Stimulated activated CD8-positive, alpha-beta memory T cell treated with anti-CD3 and anti-CD28 coated beads, Interleukin-7, amount 100 ng/mL, for 24 hours (primary cell): ENCODE measurements around the gene SHMT2.

ENCODE experiments used
- DNase-seq: peaks from one replicate; pipeline ENCODE4 v3.0.0-alpha.2; 2020; ENCODE audit warnings: low read depth

The SHMT2 gene

GRCh38 chr12:57215065-57215464 lies 14.4 kb upstream of the SHMT2 start:
- no peak for DNase-seq

GRCh38 chr12:57215668-57216013 lies 13.9 kb upstream of the SHMT2 start:
- no peak for DNase-seq

DNA sequence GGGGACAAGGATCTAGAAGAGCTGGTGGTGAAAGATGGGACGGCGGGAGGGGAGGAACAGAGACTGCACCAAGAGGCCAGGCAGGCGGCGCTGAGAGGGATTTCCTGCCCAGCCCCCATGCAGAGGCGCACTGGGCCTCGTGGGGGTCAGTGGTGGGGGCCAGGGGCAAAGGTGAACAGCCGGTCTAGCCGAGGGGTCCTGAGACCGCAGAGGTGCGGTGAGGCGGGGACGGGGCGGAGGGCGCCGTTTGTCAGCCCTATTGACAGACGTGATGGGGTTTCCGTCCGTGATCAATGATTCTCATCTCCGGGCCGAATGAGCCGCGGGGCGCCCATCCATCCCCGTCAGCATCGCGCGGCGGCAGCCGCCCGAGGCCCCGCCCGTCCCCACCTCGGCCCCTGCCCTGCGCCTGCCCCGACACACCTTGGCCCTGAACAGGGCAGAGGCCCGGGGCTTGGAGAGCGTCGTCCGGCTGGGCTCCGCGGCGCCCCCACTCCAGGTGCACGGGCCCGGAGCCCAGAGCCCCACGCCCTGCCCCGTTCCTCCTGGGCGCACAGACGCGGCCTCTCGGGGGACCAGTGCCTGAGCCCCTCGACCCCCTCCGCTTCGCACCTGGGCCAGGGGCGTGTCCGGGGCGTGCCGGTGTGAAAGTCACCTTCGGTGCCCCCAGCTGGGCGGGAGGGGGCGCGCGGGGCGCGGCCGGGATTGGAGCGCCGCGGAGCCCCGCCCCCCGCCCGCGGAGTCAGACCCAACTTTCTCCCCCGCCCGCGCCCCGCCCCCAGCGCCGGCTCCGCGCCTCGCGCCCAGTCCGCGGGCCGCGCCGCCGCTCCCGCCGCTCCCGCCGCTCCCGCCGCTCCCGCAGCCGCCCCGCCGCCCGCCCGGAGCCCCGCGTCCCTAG lies 13.2 kb upstream of the SHMT2 start, which contains the start of gene NXPH4:
Gene NXPH4, plus strand, starts transcription at position 781 of the 898 bp plus-strand sequence. CDS start 176 bp downstream, outside the sequence.
- no peak for DNase-seq

DNA sequence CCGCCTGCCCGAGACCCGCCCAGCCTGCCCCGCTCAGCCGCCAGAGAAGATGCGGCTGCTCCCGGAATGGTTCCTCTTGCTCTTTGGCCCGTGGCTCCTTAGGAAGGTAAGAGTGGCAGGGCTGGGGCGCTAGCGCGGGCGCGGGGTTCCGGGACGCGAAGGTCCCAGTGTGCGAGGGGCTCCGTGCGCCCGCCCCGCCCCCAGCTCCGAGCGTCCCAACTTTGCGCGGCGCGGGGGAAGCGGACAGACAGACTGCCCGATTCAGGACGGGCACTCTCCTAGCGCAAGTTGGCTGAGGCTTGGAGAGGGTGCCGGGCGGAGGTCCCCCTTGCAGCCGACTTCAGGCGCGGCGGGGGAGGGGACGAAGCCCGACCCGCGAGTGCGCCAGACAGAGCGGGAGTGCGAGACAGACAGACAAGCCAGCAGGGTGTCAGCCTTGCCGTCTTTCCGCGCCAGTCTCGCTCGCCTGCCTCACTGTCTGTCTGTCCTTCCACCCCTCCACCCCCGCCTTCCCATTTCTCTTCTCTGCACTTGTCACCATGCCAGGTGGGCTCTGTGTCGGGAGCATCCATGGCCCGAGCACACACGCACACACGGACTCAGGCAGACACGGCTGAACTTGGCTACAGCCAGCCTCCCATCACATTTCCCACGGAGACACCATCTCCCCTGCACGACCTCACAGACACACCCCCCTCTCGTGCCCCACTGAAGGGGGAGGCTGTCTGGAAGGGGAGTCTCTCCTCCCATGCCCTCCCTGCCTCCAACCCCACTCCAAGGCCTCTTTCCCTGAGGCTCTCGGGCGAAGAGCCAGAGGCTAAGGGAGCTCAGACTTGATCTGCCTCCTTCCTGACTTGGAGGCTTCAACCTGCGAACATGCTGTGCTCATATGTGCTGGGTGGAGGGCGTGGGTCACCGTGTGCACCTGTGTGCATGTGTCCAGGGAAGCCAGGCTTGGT lies 12.3 kb upstream of the SHMT2 start:
- no peak for DNase-seq

DNA sequence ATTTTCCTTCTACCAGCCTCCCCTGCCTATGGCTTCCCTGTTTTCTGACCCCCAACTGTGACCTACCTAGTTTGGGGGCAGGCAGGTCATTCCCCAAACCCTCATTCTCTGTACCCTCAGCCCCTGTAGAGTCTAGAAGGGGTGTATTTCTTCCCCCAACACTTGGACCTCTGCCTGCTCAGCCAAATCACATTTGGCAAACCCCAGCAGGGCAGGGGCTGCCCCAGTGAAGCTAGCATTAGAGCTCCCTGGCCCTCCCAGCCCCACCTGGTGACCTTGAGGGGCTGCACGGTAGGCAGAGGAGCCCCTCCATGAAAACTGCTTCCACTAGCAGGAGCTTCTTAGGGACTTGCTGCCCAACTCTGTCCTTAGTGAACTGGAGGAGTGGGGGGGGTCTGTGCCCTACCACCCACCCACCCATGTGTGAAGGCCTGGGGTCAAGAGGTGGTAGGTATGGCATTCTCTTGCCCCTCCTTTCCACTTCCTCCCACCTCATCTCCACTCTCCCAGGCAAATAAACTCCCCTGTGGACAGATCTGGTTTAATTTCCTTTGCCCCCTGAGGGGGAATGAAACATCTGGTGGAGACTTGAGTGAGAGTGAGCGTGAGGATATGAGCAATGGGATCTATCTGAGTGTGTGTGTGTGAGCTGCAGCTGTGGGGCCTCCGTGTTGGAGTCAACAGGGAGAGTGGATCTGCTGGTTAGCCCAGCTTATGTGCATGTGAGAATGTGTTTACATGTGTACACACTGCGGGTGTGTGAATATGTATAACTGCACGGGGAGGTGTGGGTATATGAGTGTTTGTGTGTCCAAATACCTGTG lies 11.3 kb upstream of the SHMT2 start:
- no peak for DNase-seq

GRCh38 chr12:57219205-57219992 lies 10.1 kb upstream of the SHMT2 start:
- DNase-seq = no peak

DNA sequence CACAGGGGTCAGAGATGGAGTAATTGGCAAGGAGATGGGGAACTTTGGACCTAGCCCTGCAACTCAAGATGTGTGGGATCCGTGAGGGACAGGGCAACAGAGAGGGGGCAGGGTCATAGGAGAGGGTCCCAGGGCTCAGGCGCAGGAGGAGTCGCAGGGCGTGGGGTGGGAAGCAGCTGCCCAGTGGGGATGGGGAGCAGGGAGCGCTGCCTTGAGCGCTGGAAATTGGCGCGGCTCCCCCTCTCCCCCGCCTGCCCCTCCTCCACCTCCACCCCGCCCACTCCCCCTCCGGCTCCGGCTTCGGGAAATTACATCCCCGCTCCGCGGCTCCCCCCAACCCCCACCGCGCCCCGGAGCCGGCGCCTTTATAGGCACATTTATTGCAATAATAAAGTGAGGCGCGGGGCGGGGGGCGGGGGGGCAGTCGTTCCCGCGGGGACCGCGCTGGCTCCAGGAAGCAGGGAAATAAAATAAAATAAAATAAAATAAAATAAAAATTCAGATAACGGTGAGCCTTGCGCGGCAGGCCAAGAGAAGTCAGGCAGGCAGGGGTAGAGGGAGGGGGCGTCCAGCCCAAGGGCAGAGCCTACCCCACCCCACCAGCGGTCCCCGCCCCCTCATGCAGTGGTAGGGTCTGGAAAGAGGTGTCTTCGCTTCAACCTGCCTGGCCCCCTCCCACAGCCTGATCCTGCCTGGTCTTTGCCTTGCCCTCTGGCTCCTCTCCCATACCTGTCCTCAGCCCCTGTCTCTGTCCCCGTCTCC lies 9.3 kb upstream of the SHMT2 start:
- no peak for DNase-seq

GRCh38 chr12:57220770-57221168 lies 8.7 kb upstream of the SHMT2 start:
- DNase-seq = no peak

- no peak for DNase-seq
These were observed 8.2 kb upstream of the SHMT2 start for GRCh38 chr12:57221169-57221917.

DNA sequence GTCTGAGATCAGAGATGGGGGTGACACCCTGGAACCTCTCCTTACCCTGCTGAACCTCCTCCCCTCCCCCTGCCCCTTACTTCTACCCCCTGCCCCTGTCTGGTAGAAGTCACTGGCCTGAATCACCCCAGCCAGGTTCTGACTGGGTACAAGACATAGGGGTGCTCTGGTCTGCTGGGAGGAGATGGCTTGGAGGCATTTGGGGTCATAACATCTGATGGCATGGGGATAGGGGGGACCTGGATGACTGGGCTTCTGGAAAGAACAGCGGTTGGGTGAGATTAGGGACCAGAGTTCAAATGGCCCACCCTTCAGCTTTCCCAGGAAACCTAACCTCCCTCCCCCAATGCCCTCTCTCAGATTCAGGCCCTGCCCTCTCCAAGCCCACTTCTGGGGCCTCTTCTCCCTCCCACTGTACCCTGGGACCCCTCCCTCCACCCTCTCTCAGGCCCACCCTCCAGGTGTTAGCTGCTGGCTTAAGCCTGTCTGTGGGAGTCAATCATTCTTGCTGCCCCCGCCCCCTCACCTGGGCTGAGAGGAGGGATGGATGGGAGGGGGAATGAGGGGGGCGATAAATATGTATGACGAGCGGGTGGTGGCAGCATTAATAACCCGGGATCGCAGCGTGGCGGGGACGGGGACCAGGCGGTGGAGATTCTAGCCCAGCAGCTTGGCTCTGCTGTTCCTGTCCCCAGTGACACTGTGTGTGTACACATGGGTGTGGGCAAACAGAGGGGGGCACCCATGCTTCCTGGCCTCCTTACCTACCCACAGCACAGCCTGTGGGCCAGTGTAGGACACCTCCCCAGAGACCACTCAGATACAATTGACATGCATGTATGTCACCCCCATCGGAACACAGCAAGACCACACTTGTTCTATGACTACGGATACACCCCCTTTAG lies 7.0 kb upstream of the SHMT2 start:
- no peak for DNase-seq

DNA sequence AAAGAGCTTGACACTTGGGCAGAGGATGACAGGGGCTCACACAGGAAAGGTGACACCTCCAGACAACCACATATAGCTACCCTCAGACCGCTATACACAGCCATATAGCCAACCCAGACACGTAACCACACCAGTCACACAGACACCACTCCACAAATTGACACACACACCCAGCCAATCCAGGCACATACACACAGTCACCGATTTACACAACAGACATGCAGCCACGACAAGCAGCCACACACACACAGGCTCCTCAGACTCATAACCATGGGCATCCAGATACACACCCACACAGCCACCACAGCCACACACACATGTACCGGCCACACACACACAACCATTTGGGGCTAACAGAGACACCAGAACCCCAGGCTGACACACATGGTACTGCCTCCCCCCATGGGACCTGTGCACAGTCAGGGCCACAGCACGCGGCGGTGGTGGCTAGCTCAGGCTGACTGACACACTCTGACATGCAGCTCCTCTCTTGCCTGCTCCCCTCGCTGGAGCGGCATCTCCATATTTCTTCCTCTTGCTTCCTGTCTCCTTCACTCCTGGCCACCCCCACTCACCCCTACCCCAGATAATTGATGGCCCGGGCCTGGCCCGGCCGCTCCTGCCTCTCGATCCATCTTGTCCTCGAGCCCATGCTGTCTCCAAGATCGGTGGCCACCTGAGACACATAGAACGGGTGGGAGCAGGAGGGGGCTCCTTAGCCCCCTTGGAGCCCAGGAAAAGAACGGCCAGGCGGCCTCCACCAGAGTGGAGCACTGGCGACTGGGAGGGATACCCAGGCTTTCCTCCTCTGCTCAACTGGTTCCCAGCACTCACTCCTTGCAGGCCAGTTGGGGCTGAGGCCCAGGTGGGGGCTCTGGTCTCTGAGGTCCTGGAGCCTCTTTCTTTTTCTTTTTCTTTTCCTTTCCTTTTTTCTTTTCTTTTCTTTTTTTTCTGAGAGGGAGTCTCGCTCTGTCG lies 6.0 kb upstream of the SHMT2 start:
- no peak for DNase-seq

- no peak for DNase-seq
These were observed 5.1 kb upstream of the SHMT2 start for GRCh38 chr12:57224278-57224972.

- DNase-seq = no peak
These were observed 4.4 kb upstream of the SHMT2 start for GRCh38 chr12:57224973-57225679.

DNA sequence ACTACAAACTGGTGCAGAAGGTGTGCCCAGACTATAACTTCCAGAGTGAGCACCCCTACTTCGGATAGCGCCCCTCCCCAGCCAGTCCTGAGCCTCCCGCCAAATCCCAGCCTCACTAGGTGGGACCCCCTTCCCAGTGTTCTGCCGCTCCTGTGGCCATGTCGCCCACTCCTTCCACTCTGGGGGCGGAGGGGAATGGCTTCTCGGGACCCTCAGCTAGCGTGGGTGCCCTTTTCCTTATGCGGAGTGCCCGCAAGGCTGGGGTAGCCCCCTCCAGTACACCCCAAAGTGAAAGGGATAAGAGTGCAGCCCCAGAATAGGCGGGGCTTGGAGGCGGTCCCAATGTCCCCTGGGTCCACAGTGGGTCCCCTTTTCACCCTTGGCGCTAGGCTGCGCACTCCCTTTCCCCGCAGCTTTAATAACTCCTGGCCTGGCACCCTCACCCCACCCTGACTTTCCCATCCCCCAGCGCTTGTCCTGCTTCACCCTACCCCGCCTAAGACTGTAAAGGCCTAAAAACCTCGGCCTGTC lies 3.8 kb upstream of the SHMT2 start:
- DNase-seq = no peak

DNA sequence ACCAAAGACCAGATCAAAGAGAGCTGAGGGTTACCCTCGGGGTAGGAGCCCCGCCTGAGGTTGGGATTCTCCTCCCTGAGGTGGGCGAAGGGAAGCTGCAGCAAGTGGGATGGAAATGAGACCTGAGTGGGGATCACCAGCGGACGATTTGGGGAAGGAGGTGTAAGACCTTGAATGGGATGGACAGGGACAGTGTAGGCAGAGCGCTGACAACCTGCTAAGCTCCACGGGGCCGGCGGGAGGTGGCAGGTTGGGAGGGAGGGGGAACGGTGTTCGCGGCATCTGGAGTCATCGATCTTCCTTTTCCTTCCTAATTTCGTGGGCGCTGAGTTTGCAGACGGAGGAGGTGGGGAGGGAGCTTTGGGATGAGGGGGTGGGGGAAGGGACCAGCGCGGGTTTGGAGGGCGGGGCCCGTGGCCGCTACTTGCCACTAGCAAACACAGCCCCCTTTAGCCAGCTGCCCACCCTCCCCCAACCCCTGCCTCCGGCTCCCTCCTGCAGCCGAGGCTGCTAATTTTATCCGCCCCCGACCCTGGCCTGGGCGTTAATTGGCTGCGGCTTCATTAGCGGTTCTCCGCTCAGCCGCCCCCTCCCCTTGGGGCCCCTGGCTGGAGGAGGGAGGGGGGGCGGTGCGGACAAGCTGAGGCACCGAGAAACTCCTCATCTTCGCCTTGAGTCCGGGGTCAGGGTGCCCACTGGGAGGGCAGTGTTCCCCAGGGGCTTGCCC lies 2.8 kb upstream of the SHMT2 start:
- no peak for DNase-seq
